ENCODE results near the gene GUCA1A.

DNA sequence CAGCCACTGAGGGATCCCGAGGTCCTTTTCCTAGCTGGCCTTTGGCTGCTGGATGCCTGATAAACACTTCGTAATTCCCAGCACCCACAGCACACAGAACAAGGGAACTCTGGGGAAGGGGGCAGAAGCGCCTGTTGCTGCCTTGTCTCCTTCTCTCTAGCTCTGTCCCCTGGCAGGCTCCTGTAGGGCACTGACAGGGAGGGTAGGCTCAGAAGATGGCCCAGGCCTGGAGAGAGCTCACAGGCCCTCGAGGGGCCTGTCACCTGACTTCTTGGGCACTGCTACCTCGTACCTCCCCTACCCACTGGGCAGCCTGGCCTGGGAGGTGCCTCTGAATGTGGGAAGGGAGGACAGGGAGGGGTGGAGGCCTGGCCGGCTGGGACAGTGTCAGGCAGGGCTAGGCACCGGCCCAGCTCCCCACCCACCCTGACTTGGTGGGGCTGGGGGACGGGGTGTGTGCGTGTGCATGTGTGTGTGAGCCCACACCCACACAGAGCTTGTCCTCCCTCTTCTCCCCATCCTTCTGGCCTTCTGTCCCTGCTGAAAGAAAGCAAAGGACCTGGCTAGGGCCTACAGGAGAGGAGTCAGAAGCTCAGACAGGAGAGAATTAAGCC lies 48.8 kb upstream of the GUCA1A start:
- TF ChIP-seq POLR2AphosphoS5 (IDR thresholded peaks at IDR 0.05; ENCODE audit: low read depth, low read length) (no peak), SIN3A (IDR thresholded peaks at IDR 0.05; ENCODE audit: borderline replicate concordance, insufficient read depth, low read length) (no peak)
- TF ChIP-seq, protein P1, sequence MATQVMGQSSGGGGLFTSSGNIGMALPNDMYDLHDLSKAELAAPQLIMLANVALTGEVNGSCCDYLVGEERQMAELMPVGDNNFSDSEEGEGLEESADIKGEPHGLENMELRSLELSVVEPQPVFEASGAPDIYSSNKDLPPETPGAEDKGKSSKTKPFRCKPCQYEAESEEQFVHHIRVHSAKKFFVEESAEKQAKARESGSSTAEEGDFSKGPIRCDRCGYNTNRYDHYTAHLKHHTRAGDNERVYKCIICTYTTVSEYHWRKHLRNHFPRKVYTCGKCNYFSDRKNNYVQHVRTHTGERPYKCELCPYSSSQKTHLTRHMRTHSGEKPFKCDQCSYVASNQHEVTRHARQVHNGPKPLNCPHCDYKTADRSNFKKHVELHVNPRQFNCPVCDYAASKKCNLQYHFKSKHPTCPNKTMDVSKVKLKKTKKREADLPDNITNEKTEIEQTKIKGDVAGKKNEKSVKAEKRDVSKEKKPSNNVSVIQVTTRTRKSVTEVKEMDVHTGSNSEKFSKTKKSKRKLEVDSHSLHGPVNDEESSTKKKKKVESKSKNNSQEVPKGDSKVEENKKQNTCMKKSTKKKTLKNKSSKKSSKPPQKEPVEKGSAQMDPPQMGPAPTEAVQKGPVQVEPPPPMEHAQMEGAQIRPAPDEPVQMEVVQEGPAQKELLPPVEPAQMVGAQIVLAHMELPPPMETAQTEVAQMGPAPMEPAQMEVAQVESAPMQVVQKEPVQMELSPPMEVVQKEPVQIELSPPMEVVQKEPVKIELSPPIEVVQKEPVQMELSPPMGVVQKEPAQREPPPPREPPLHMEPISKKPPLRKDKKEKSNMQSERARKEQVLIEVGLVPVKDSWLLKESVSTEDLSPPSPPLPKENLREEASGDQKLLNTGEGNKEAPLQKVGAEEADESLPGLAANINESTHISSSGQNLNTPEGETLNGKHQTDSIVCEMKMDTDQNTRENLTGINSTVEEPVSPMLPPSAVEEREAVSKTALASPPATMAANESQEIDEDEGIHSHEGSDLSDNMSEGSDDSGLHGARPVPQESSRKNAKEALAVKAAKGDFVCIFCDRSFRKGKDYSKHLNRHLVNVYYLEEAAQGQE (IDR thresholded peaks at IDR 0.05; ENCODE audit: insufficient read depth in 1 of 2, low read depth in 2 of 2, low read length in 2 of 2): no peak

All from PFSK-1 (cell line).